EH (cell line): ENCODE results near the gene EDEM1.
"Not testable (repeated sequence)": the region's sequence is repeated elsewhere in the genome, so short reads cannot be mapped to it uniquely, and the experiment has no call there.

Source experiments
- DNase-seq: peaks from one replicate; pipeline ENCODE4 v3.0.0-alpha.2; 2015; ENCODE audit warnings: low read depth

The EDEM1 gene

DNA sequence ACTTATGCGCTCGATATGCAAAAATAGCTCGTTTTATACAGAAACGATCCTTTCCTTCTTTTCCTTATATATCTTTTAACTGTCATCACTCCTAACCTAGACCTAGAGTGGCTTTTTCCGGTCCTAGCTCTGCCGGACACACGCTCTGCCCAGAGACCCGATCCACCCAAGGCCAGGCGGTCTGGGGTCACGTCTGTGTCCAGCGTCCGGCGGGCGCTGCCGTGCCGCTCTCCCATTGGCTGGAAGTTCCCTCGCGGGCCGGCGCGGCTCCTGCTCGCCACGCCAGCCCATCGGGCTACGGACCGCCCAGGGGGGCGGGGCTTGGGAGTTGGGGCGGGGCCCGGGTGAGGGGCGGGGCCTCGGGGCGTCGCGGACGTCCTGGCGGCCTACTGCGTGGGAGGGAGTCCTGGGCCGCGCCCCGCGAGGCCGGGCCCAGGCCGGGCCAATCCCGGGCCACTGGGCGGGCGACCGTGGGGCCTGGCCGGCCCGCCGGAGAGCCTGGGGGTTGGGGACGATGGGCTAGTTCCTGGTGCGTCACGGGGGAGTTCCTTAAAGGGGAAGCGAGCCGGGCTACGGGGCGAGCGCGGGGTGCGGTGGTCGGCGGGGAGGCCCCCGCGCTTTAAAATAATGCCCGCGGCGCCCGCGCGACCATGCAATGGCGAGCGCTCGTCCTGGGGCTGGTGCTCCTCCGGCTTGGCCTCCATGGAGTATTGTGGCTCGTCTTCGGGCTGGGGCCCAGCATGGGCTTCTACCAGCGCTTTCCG, at the start of gene EDEM1:
TSS of gene EDEM1 (plus strand) at position 552 of the 764 bp plus-strand sequence. CDS start at position 651, 99 bp downstream.
- DNase-seq = peak; percentile 97

GRCh38 chr3:5138214-5138981, 49.1 kb upstream of the EDEM1 start:
- peak; percentile 68 for DNase-seq

GRCh38 chr3:5140230-5140621, 47.3 kb upstream of the EDEM1 start:
- DNase-seq = no peak

DNA sequence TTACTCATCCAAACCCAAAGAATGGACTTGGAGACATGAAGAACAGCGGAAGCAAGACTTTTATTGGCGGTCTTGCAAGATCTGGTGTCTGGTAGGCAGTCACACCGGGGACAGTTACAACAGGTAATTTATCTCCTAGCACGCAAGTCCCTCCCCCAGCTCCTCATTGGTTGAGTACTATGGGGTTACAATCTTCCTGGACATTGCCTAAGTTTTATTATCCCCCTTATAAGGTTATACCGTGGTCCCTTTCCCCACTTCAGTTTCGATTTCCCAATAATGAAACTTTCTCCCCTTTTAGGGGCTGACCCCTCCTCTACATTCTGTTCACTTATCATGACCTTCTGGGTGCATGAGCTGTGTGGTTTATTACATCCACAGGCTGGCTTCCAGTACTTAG, 46.7 kb upstream of the EDEM1 start:
- no peak for DNase-seq

GRCh38 chr3:5141760-5142159, 45.7 kb upstream of the EDEM1 start:
- DNase-seq = no peak

DNA sequence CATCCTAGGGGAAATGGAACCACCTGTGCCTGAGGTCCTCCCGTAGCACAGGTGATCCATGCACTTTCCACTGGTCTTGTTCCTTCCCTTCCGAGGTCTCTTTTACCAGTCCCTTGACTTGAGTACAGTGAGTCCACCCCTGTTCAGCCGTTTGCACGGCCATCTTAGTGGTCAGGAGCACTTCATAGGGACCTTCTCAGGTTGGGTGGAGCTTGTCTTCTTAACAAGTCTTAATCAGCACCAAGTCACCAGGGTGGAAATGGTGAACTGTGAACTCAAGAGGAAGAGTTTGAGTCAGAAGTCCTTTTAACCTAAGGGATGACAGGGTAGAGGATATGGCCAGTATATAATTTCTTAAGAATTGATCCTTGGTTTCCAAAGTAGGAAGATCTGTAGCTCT, 44.0 kb upstream of the EDEM1 start:
- no peak for DNase-seq

GRCh38 chr3:5144316-5144994, 43.1 kb upstream of the EDEM1 start:
- no peak for DNase-seq

- DNase-seq = no peak
Measured at GRCh38 chr3:5145120-5145519, 42.4 kb upstream of the EDEM1 start.

GRCh38 chr3:5147152-5147551, 40.4 kb upstream of the EDEM1 start:
- not testable (repeated sequence) for DNase-seq

GRCh38 chr3:5149306-5149880, 38.1 kb upstream of the EDEM1 start:
- DNase-seq = no peak

DNA sequence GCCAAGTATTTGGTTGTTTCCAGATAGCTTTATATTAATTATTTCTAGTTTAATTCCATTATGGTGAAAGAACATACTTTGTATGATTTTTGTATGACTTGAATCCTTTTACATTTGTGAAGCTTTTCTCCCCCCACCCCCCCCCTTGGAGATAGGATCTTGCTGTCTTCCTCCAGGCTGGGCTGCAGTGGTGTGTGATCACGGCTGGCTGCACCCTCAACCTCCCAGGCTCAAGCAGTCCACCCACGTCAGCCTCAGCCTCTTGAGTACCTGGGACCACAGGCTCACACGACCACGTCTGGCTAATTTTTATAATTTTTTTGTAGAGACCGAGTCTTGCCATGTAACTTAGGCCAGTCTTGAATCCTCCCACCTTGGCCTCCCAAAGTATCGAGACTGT, 35.9 kb upstream of the EDEM1 start:
- no peak for DNase-seq

DNA sequence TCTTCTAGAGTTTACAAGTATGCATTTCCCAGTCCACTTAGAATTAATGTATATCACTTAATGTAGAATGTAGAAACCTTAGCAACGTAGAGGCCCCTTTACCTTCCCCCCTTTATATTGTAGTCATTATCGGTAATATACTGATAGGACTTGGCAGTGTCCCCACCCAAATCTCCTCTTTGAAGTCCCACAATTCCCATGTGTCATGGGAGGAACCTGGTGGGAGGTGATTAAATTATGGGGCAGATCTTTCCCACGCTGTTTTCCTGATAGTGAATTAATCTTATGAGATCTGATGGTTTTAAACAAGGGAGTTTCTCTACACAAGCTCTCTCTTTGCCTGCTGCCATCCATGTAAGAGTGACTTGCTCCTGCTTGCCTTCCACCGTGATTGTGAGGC, 34.4 kb upstream of the EDEM1 start:
- DNase-seq = no peak

DNA sequence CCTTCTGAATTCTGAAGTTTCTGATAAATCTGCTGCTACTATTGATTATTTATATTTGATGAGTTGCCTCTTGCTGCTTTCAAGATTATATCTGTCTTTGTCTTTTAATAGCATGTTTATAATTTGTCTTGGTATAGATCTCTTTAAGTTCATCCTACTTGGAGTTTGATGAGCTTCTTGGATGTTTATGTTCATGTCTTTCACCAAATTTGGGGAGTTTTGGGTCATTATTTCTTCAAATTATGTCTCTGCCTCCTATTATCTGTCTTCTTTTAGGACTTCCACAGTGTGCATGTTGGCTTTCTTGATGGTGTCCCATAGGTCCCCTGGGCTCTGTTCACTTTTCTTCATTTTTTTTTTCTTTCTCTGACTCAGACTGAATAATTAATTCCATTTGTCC, 32.3 kb upstream of the EDEM1 start:
- DNase-seq = no peak

GRCh38 chr3:5160321-5160720, 27.2 kb upstream of the EDEM1 start:
- no peak for DNase-seq

- peak; percentile 44 for DNase-seq
Measured at GRCh38 chr3:5160940-5161858, 26.3 kb upstream of the EDEM1 start.

DNA sequence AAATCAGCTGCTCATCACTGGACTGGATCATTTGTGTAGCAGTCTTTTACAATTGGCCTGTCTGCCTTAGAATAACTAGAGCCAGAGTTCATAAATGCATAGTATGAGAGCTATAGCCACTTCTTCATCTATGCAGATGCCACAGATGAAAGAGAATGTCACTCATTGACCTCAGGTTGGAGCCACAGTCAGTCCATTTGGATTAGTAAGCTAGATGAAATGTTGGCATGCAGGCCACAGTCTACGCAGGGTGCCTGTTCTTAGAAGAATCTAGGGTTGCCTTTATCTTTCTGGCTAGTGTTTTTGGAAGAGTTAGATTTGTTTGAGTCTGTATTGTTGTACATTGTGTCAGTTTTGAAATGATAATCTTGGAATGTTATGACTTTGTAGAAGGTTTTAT, 25.4 kb upstream of the EDEM1 start:
- peak; percentile 86 for DNase-seq

DNA sequence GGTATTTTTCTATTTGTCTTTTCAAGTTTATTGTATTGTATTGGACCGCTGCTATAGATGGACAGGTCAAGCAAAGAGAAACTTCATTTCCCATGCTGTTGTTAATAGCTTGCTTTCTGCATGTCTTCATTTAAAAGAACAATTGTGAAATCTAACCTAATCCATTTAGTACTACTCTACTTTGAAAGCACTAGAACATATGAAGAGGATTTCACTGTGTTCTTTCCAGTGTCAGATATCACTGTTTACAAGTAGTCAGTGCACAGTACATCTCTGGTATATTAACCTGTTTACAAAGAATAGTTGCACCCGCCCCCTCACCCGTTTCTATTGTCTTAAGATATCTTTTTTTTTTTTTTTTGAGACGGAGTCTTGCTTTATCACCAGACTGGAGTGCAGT, 21.8 kb upstream of the EDEM1 start:
- no peak for DNase-seq

DNA sequence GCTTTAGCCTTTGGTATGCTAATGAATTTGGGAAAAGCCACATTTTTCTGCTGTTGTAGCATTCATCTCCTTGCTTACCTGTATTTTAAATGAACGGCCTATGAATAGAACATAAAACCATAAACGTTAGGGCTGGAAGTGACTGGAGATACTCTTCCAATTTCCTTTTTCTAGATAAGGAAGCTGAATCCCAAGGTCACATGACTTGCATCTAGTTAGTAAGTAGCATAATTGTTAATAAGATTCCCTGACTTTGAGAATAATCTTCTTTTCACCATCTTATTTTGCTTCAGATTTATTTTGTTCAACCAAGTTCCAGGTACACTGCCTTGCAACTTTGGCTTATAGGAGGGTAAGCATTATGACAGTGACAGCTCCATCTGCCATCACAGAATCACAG, 20.7 kb upstream of the EDEM1 start:
- no peak for DNase-seq

GRCh38 chr3:5168110-5168509, 19.4 kb upstream of the EDEM1 start:
- DNase-seq = no peak

GRCh38 chr3:5169807-5170206, 17.7 kb upstream of the EDEM1 start:
- no peak for DNase-seq

GRCh38 chr3:5170975-5171374, 16.5 kb upstream of the EDEM1 start:
- no peak for DNase-seq

GRCh38 chr3:5172018-5172417, 15.5 kb upstream of the EDEM1 start:
- DNase-seq = no peak
